GM23338 (cell line): ENCODE results near the gene JOSD2. TPM values are rescaled to one million over a fixed set of nuclear protein-coding genes. Genes with fewer than 3 reads are reported as not detected.

Experiments
- ATAC-seq: fragments of 200-7000 bp; cut with Tn5 transposase; 3 replicates; pipeline ENCODE4 v1.9.1; 2020
- DNase-seq: peaks from one replicate; pipeline ENCODE4 v3.0.0-alpha.2; 2015; ENCODE audit warnings: low spot score
- H2AFZ ChIP-seq: fragments of 200-600 bp; sonication (generic); 2 replicates; pipeline ENCODE4 v1.8.0; 2016; ENCODE audit warnings: antibody characterized with exemption, mild to moderate bottlenecking, moderate library complexity
- H3F3A ChIP-seq: fragments of 200-600 bp; sonication (generic); replicated peaks from 2 replicates; pipeline ENCODE4 v1.8.0; 2017; ENCODE audit warnings: antibody characterized with exemption, mixed run types, low read depth
- H3K27ac ChIP-seq: fragments of 200-600 bp; sonication (generic); 2 replicates; pipeline ENCODE4 v1.6.1; 2016; ENCODE audit warnings: low read depth
- H3K27me3 ChIP-seq: fragments of 200-600 bp; sonication (generic); 2 replicates; pipeline ENCODE4 v1.8.0; 2016; ENCODE audit warnings: mild to moderate bottlenecking, mixed run types, moderate library complexity; ENCODE audit not compliant: insufficient read depth
- H3K36me3 ChIP-seq: fragments of 200-600 bp; sonication (generic); 2 replicates; pipeline ENCODE4 v1.8.0; 2016; ENCODE audit warnings: mild to moderate bottlenecking; ENCODE audit not compliant: insufficient read depth
- H3K4me1 ChIP-seq: fragments of 200-600 bp; sonication (generic); 2 replicates; pipeline ENCODE4 v1.8.0; 2016; ENCODE audit warnings: mild to moderate bottlenecking, moderate library complexity; ENCODE audit not compliant: insufficient read depth
- H3K4me2 ChIP-seq: fragments of 200-600 bp; sonication (generic); 2 replicates; pipeline ENCODE4 v1.7.1; 2017; ENCODE audit warnings: mixed run types
- H3K4me3 ChIP-seq: fragments of 200-600 bp; sonication (generic); 2 replicates; pipeline ENCODE4 v1.6.1; 2016; ENCODE audit warnings: mixed run types
- H3K79me2 ChIP-seq: fragments of 200-600 bp; sonication (generic); replicated peaks from 2 replicates; pipeline ENCODE4 v1.8.0; 2017; ENCODE audit warnings: mild to moderate bottlenecking; ENCODE audit not compliant: insufficient read depth
- H3K9me2 ChIP-seq: fragments of 200-600 bp; sonication (generic); 2 replicates; pipeline ENCODE4 v1.8.0; 2017; ENCODE audit not compliant: insufficient read depth
- H4K20me1 ChIP-seq: fragments of 200-600 bp; sonication (generic); replicated peaks from 2 replicates; pipeline ENCODE4 v1.8.0; 2017; ENCODE audit warnings: mild to moderate bottlenecking; ENCODE audit not compliant: insufficient read depth
- H3K27ac Mint-ChIP-seq: 2 replicates; pipeline ENCODE4 v1.8.0; 2020; ENCODE audit warnings: inconsistent platforms, mild to moderate bottlenecking, moderate library complexity, mixed read lengths
- H3K27me3 Mint-ChIP-seq: 3 replicates; pipeline ENCODE4 v1.8.0; 2022; ENCODE audit warnings: low read depth, mild to moderate bottlenecking, moderate library complexity, mixed read lengths, inconsistent platforms; ENCODE audit not compliant: insufficient read depth, poor library complexity
- H3K36me3 Mint-ChIP-seq: 3 replicates; pipeline ENCODE4 v1.8.0; 2021; ENCODE audit warnings: low read depth, mild to moderate bottlenecking, inconsistent platforms, moderate library complexity, mixed read lengths
- H3K4me1 Mint-ChIP-seq: 3 replicates; pipeline ENCODE4 v1.8.0; 2020; ENCODE audit warnings: mild to moderate bottlenecking, inconsistent platforms, mixed read lengths
- H3K4me3 Mint-ChIP-seq: 3 replicates; pipeline ENCODE4 v1.8.0; 2021; ENCODE audit warnings: moderate library complexity, mild to moderate bottlenecking, inconsistent platforms, mixed read lengths
- H3K9me3 Mint-ChIP-seq: 3 replicates; pipeline ENCODE4 v1.8.0; 2020; ENCODE audit warnings: moderate library complexity, mild to moderate bottlenecking, inconsistent platforms, mixed read lengths
- CREB1 ChIP-seq: fragments of 250-450 bp; sonication (Bioruptor Pico); IDR thresholded peaks from 2 replicates; pipeline ENCODE4 v1.5.0; 2020; ENCODE audit warnings: low read depth, mild to moderate bottlenecking, moderate library complexity
- CTCF ChIP-seq, 2 experiments: fragments of 200-600 bp in 1 of 2; sonication (generic) in 1 of 2; conservative IDR thresholded peaks; 2 replicates each; pipeline versions ENCODE4 v1.5.1 to v1.6.1; 2016 to 2017; ENCODE audit warnings: antibody characterized with exemption in 2 of 2, low read depth in 2 of 2, mild to moderate bottlenecking in 2 of 2, moderate library complexity in 1 of 2
- EZH2 ChIP-seq: fragments of 200-600 bp; sonication (generic); IDR thresholded peaks from one replicate; pipeline ENCODE4 v1.8.0; 2017; ENCODE audit warnings: antibody characterized with exemption, mild to moderate bottlenecking, low read depth; ENCODE audit not compliant: unreplicated experiment
- EZH2phosphoT487 ChIP-seq: fragments of 200-600 bp; sonication (generic); IDR thresholded peaks from one replicate; pipeline ENCODE4 v1.8.1; 2018; ENCODE audit warnings: antibody characterized with exemption; ENCODE audit not compliant: unreplicated experiment
- JUNB ChIP-seq: IDR thresholded peaks from one replicate; pipeline ENCODE4 v1.6.1; 2016; ENCODE audit warnings: antibody characterized with exemption; ENCODE audit not compliant: unreplicated experiment
- POLR2AphosphoS5 ChIP-seq: IDR thresholded peaks from 2 replicates; pipeline ENCODE4 v1.6.1; 2016; ENCODE audit warnings: antibody characterized with exemption, low read depth
- STAT1 ChIP-seq: IDR thresholded peaks from one replicate; pipeline ENCODE4 v1.6.1; 2016; ENCODE audit warnings: antibody characterized with exemption; ENCODE audit not compliant: unreplicated experiment
- ZNF331 ChIP-seq: fragments of 250-450 bp; sonication (Bioruptor Pico); IDR thresholded peaks from 2 replicates; pipeline ENCODE4 v1.5.0; 2020; ENCODE audit warnings: low read depth, mild to moderate bottlenecking, moderate library complexity
- polyA plus RNA-seq: library from polyadenylated mRNA; unstranded; fragments of >200 nt; fragmentation: Nextera tagmentation; extraction: Ambion mirVana; gene quantifications from 2 replicates; pipeline ENCODE4 v1.2.1, GENCODE V29; 2016
- total RNA-seq: library from RNA; depleted of rRNA; stranded (reverse); fragments of >200 nt; shearing (Covaris generic); gene quantifications from 2 replicates; pipeline ENCODE4 v1.2.3, GENCODE V29; 2014
- TF ChIP-seq, protein P1 (sequence below): IDR thresholded peaks from one replicate; pipeline ENCODE4 v1.6.1; 2018; ENCODE audit warnings: antibody characterized with exemption; ENCODE audit not compliant: unreplicated experiment
- TF ChIP-seq, protein P2 (sequence below): IDR thresholded peaks from 2 replicates; pipeline ENCODE4 v1.6.1; 2016; ENCODE audit warnings: antibody characterized with exemption

Gene JOSD2
- total and polyA plus RNA-seq, 2 experiments from 2014 or later: 3.3 to 5.8 TPM

GRCh38 chr19:50459638-50460037, 51.4 kb downstream of the JOSD2 start (continued):
- TF ChIP-seq CTCF (conservative IDR thresholded peaks at IDR 0.05; ENCODE audit: low read depth in 2 of 2): no peak
- TF ChIP-seq EZH2: no peak
- TF ChIP-seq, protein P1, sequence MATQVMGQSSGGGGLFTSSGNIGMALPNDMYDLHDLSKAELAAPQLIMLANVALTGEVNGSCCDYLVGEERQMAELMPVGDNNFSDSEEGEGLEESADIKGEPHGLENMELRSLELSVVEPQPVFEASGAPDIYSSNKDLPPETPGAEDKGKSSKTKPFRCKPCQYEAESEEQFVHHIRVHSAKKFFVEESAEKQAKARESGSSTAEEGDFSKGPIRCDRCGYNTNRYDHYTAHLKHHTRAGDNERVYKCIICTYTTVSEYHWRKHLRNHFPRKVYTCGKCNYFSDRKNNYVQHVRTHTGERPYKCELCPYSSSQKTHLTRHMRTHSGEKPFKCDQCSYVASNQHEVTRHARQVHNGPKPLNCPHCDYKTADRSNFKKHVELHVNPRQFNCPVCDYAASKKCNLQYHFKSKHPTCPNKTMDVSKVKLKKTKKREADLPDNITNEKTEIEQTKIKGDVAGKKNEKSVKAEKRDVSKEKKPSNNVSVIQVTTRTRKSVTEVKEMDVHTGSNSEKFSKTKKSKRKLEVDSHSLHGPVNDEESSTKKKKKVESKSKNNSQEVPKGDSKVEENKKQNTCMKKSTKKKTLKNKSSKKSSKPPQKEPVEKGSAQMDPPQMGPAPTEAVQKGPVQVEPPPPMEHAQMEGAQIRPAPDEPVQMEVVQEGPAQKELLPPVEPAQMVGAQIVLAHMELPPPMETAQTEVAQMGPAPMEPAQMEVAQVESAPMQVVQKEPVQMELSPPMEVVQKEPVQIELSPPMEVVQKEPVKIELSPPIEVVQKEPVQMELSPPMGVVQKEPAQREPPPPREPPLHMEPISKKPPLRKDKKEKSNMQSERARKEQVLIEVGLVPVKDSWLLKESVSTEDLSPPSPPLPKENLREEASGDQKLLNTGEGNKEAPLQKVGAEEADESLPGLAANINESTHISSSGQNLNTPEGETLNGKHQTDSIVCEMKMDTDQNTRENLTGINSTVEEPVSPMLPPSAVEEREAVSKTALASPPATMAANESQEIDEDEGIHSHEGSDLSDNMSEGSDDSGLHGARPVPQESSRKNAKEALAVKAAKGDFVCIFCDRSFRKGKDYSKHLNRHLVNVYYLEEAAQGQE: no peak

GRCh38 chr19:50459067-50459456, 51.9 kb downstream of the JOSD2 start:
- Histone ChIP-seq H3K4me1 (no peaks in the 10 kb centered on the region), H3K27ac (no peak overlapping the region), H3K27me3 (no peaks in the 10 kb centered on the region), H3K4me2 (no peak overlapping the region), H3K4me3 (no peak overlapping the region), H3K36me3 (no peaks in the 10 kb centered on the region), H4K20me1 (no peaks in the 10 kb centered on the region), H3F3A (no peaks in the 10 kb centered on the region), H3K9me2 (0 out of 2 replicates have a peak, but pooled peaks cover 3% of the 10 kb centered on the region), H2AFZ (no peak overlapping the region), H3K79me2 (no peaks in the 10 kb centered on the region)
- DNase-seq: no peak
- ATAC-seq: no peak
- Mint-ChIP-seq H3K27ac (no peak overlapping the region), H3K27me3 (peaks cover 11% of the 10 kb centered on the region), H3K9me3 (peaks cover 85% of the 10 kb centered on the region), H3K36me3 (peaks cover 38% of the 10 kb centered on the region), H3K4me3 (no peak overlapping the region), H3K4me1 (no peaks in the 10 kb centered on the region)
- TF ChIP-seq POLR2AphosphoS5 (no peak), STAT1 (no peak), CREB1 (CRISPR knock-in tag) (no peak), CTCF (conservative IDR thresholded peaks at IDR 0.05; ENCODE audit: low read depth in 2 of 2) (no peak), EZH2phosphoT487 (no peak), ZNF331 (CRISPR knock-in tag) (no peak), JUNB (no peak)
- TF ChIP-seq, protein P2, sequence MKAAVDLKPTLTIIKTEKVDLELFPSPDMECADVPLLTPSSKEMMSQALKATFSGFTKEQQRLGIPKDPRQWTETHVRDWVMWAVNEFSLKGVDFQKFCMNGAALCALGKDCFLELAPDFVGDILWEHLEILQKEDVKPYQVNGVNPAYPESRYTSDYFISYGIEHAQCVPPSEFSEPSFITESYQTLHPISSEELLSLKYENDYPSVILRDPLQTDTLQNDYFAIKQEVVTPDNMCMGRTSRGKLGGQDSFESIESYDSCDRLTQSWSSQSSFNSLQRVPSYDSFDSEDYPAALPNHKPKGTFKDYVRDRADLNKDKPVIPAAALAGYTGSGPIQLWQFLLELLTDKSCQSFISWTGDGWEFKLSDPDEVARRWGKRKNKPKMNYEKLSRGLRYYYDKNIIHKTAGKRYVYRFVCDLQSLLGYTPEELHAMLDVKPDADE: no peak
- TF ChIP-seq, protein P1: no peak
